B cell (primary cell): ENCODE measurements around the gene CNGA1. TPM values are rescaled to one million over a fixed set of nuclear protein-coding genes. Genes with fewer than 3 reads are reported as not detected.

Experiments used
- ATAC-seq: fragments of 200-7000 bp; cut with Tn5 transposase; one replicate; pipeline ENCODE4 v1.10.0; 2021; ENCODE audit warnings: low read depth, mild to moderate bottlenecking, moderate number of reproducible peaks, moderate library complexity
- CTCF ChIA-PET: fragments of 350-600 bp; sonication (Branson Sonifier 250); formaldehyde crosslinking; loops from one replicate; lab custom pipeline; 2021; ENCODE audit warnings: antibody characterized with exemption, inconsistent platforms; lab: Charles Lee
- POLR2A ChIA-PET: fragments of 350-600 bp; sonication (Branson Sonifier 250); formaldehyde crosslinking; loops from one replicate; lab custom pipeline; 2021; ENCODE audit warnings: antibody characterized with exemption; lab: Charles Lee
- DNase-seq: peaks from one replicate; pipeline ENCODE4 v3.0.0; 2013
- H2AFZ ChIP-seq: 2 replicates; pipeline ENCODE4 v1.6.1; 2012; ENCODE audit warnings: mild to moderate bottlenecking, low read depth, low read length; ENCODE audit not compliant: insufficient read depth, poor library complexity, severe bottlenecking
- H3K27ac ChIP-seq, 2 donors: 1 replicate in 1 of 2; 2 replicates in 1 of 2; pipeline ENCODE4 v1.5.1; 2012 to 2013; ENCODE audit warnings: low read length in 2 of 2, mild to moderate bottlenecking in 2 of 2, moderate library complexity in 1 of 2
- H3K27me3 ChIP-seq, 4 experiments: fragments of 200-600 bp in 1 of 4; sonication (generic) in 1 of 4; replicated peaks in 1 of 4; 1 replicate in 2 of 4; 2 replicates in 2 of 4; pipeline versions ENCODE4 v1.6.1 to v1.7.0; 2013 to 2016; ENCODE audit warnings: low read length in 3 of 4, mild to moderate bottlenecking in 2 of 4, mixed read lengths in 1 of 4, moderate library complexity in 1 of 4; ENCODE audit not compliant: insufficient read depth in 4 of 4, control insufficient read depth in 3 of 4; ENCODE audit errors: control extremely low read depth in 1 of 4
- H3K36me3 ChIP-seq, 2 experiments: replicated peaks in 1 of 2; 1 replicate in 1 of 2; 2 replicates in 1 of 2; pipeline versions ENCODE4 v1.6.1 to v1.7.1; 2013; ENCODE audit warnings: low read length in 1 of 2; ENCODE audit not compliant: insufficient read depth in 2 of 2, control insufficient read depth in 1 of 2; ENCODE audit errors: control extremely low read depth in 1 of 2, extremely low read depth in 1 of 2
- H3K4me1 ChIP-seq, 2 donors: fragments of 200-600 bp in 1 of 2; sonication (generic) in 1 of 2; 1 replicate in 1 of 2; 2 replicates in 1 of 2; pipeline versions ENCODE4 v1.5.1 to v1.6.1; 2013 to 2017; ENCODE audit warnings: low read length in 2 of 2; ENCODE audit not compliant: control insufficient read depth in 2 of 2, insufficient read depth in 2 of 2
- H3K4me2 ChIP-seq: replicated peaks from 2 replicates; pipeline ENCODE3; 2012; ENCODE audit warnings: mild to moderate bottlenecking, low read depth, low read length; ENCODE audit not compliant: poor library complexity, severe bottlenecking
- H3K4me3 ChIP-seq, 5 experiments: fragments of 200-600 bp in 1 of 5; sonication (generic) in 1 of 5; 1 replicate in 3 of 5; 2 replicates in 2 of 5; pipeline versions ENCODE4 v1.5.1 to v1.7.0; 2011 to 2016; ENCODE audit warnings: low read length in 4 of 5, mild to moderate bottlenecking in 4 of 5, low read depth in 2 of 5, control low read depth in 1 of 5, moderate library complexity in 1 of 5; ENCODE audit not compliant: insufficient read depth in 1 of 5; ENCODE audit errors: control extremely low read depth in 1 of 5, extremely low read depth in 1 of 5
- H3K79me2 ChIP-seq: fragments of 200-600 bp; sonication (generic); one replicate; pipeline ENCODE4 v1.6.0; 2016; ENCODE audit warnings: low read length; ENCODE audit not compliant: control insufficient read depth, insufficient read depth
- H3K9ac ChIP-seq: fragments of 200-600 bp; sonication (generic); 2 replicates; pipeline ENCODE4 v1.6.1; 2017; ENCODE audit warnings: mild to moderate bottlenecking, low read length, moderate library complexity
- H3K9me3 ChIP-seq, 3 donors: one replicate each; pipeline versions ENCODE4 v1.6.1 to v1.7.1; 2013; ENCODE audit warnings: low read length in 2 of 3; ENCODE audit not compliant: control insufficient read depth in 2 of 3, insufficient read depth in 1 of 3; ENCODE audit errors: control extremely low read depth in 1 of 3
- H4K20me1 ChIP-seq: 2 replicates; pipeline ENCODE4 v1.6.0; 2012; ENCODE audit warnings: mild to moderate bottlenecking, low read length; ENCODE audit not compliant: insufficient read depth, control insufficient read depth, poor library complexity, severe bottlenecking
- H3K27ac Mint-ChIP-seq: one replicate; pipeline ENCODE4 v1.8.0; 2021; ENCODE audit warnings: mixed read lengths
- H3K27me3 Mint-ChIP-seq: one replicate; pipeline ENCODE4 v1.8.0; 2021; ENCODE audit warnings: mixed read lengths
- H3K4me1 Mint-ChIP-seq: one replicate; pipeline ENCODE4 v1.8.0; 2021; ENCODE audit warnings: mixed read lengths
- H3K4me3 Mint-ChIP-seq: one replicate; pipeline ENCODE4 v1.8.0; 2021; ENCODE audit warnings: mixed read lengths
- H3K9me3 Mint-ChIP-seq: one replicate; pipeline ENCODE4 v1.8.0; 2022; ENCODE audit warnings: mixed read lengths; ENCODE audit not compliant: insufficient read depth
- CTCF ChIP-seq: fragments of 200-600 bp; IDR thresholded peaks from one replicate; pipeline ENCODE4 v1.8.0; 2022; ENCODE audit warnings: antibody characterized with exemption, mild to moderate bottlenecking
- EZH2 ChIP-seq: IDR thresholded peaks from 2 replicates; pipeline ENCODE4 v1.6.1; 2012; ENCODE audit warnings: borderline replicate concordance, low read depth, mild to moderate bottlenecking, moderate library complexity, low read length; ENCODE audit not compliant: insufficient read depth, poor library complexity, severe bottlenecking
- WGBS: methylation state at CpG from one replicate; pipeline ENCODE4 v1.1.5; 2013; ENCODE audit warnings: missing lambda C conversion rate; ENCODE audit not compliant: insufficient coverage; 5-methylcytosine and 5-hydroxymethylcytosine counted together
- intact Hi-C: fragments of 100-400 bp; cut with micrococcal nuclease; formaldehyde crosslinking; loops from one replicate; pipeline ENCODE4 v1.10.0; 2022
- polyA plus RNA-seq: library from polyadenylated mRNA; depleted of rRNA; stranded (reverse); fragments of >200 nt; gene quantifications from 2 replicates; pipeline ENCODE4 v1.2.3, GENCODE V29; 2012
- total RNA-seq, 2 donors: library from RNA; stranded (reverse); fragments of 120-200 nt in 1 of 2; gene quantifications; 1 replicate in 1 of 2; 2 replicates in 1 of 2; pipeline versions ENCODE4 v1.2.3 to v1.2.4, GENCODE V29; 2013 to 2022

Gene CNGA1
- total and polyA plus RNA-seq, 2 donors (not counting 1 experiment from before 2014, with no cell fraction given), result not detected

- no peaks in the 10 kb centered on the region for H3K9me3 Mint-ChIP-seq
- Histone ChIP-seq H3K4me3 (no peak overlapping the region), H3K36me3 (peaks cover 2 to 28% of the 10 kb centered on the region in 2 experiments), H3K79me2 (no peaks in the 10 kb centered on the region), H2AFZ (no peak overlapping the region), H4K20me1 (no peaks in the 10 kb centered on the region), H3K27me3 (no peaks in the 10 kb centered on the region), H3K4me2 (no peak overlapping the region), H3K9me3 (no peaks in the 10 kb centered on the region), H3K9ac (no peak overlapping the region), H3K4me1 (no peaks in the 10 kb centered on the region), H3K27ac (no peak overlapping the region)
- H3K27ac Mint-ChIP-seq, result no peak overlapping the region
- peaks cover 10% of the 10 kb centered on the region for H3K4me1 Mint-ChIP-seq
- intact Hi-C loops, result no loop called here
- no peak overlapping the region for H3K4me3 Mint-ChIP-seq
- no peak for DNase-seq
- no peaks in the 10 kb centered on the region for H3K27me3 Mint-ChIP-seq
- POLR2A ChIA-PET, result no interaction called here
- CTCF ChIA-PET, result interaction anchor here (0.6 kb wide), 1 partner anchor 173 kb away, joined by 3 read pairs; no protein-coding TSS in a partner anchor
- no peak for ATAC-seq
- TF ChIP-seq EZH2 (no peak), CTCF (no peak)
- WGBS, result no CpG with 5 or more reads among the region's 1 CpG
Observed at GRCh38 chr4:47907089-47907646, 109.3 kb downstream of the CNGA1 start.

- no peaks in the 10 kb centered on the region for H4K20me1 ChIP-seq
- Mint-ChIP-seq H3K27me3 (no peaks in the 10 kb centered on the region), H3K4me3 (no peak overlapping the region), H3K4me1 (no peaks in the 10 kb centered on the region), H3K27ac (no peak overlapping the region), H3K9me3 (no peaks in the 10 kb centered on the region)
- peaks cover 22 to 64% of the 10 kb centered on the region in 2 experiments for H3K36me3 ChIP-seq
- ATAC-seq, result no peak
- no peaks in the 10 kb centered on the region for H3K79me2 ChIP-seq
- H2AFZ ChIP-seq, result no peak overlapping the region
- H3K4me2 ChIP-seq, result no peak overlapping the region
- no CpG with 5 or more reads among the region's 1 CpG for WGBS
- no peak overlapping the region for H3K9ac ChIP-seq
- POLR2A ChIA-PET, result no interaction called here
- no peak for DNase-seq
- no peaks in the 10 kb centered on the region for H3K9me3 ChIP-seq
- TF ChIP-seq EZH2, result no peak
- no peak for TF ChIP-seq CTCF
- no peaks in the 10 kb centered on the region for H3K27me3 ChIP-seq
- no peak overlapping the region for H3K27ac ChIP-seq
- CTCF ChIA-PET, result interaction anchor here (0.7 kb wide), 2 partner anchors 275 to 462 kb away, joined by 4 to 5 read pairs; no protein-coding TSS in a partner anchor
- intact Hi-C loops, result no loop called here
- no peaks in the 10 kb centered on the region for H3K4me1 ChIP-seq
- H3K4me3 ChIP-seq, result no peak overlapping the region
Observed at GRCh38 chr4:47899639-47900038, 116.8 kb downstream of the CNGA1 start.
